Stimulated activated CD4-positive, alpha-beta T cell treated with anti-CD3 and anti-CD28 coated beads, Interleukin-15, amount 100 ng/mL, for 48 hours (primary cell): ENCODE data around the gene ARAF.
"Not testable (repeated sequence)": the region's sequence is repeated elsewhere in the genome, so short reads cannot be mapped to it uniquely, and the experiment has no call there.

Experiments
- DNase-seq, 2 donors: peaks; one replicate each; pipeline ENCODE4 v3.0.0-alpha.2; 2020; ENCODE audit warnings: low read depth in 2 of 2

Gene ARAF

GRCh38 chrX:47560934-47561658, at the start of gene ARAF:
Gene ARAF (plus strand): TSS chrX:47561205. CDS start chrX:47562968, 1,763 bp downstream.
- peak; percentile 92 to 94 for DNase-seq

GRCh38 chrX:47512383-47512782, 48.6 kb upstream of the ARAF start:
- DNase-seq = not testable (repeated sequence)

- not testable (repeated sequence) for DNase-seq
Measured at GRCh38 chrX:47513034-47513965, 47.7 kb upstream of the ARAF start.

- no peak for DNase-seq
Measured at GRCh38 chrX:47514533-47515235, 46.3 kb upstream of the ARAF start.

- no peak for DNase-seq
Measured at GRCh38 chrX:47515941-47516665, 44.9 kb upstream of the ARAF start.

- no peak for DNase-seq
Measured at GRCh38 chrX:47518144-47518543, 42.9 kb upstream of the ARAF start.

- peak; percentile 57 to 72 for DNase-seq
Measured at GRCh38 chrX:47523297-47523696, 37.7 kb upstream of the ARAF start.

GRCh38 chrX:47523713-47524166, 37.3 kb upstream of the ARAF start:
- DNase-seq = no peak

GRCh38 chrX:47529548-47529947, 31.5 kb upstream of the ARAF start:
- DNase-seq = no peak

GRCh38 chrX:47530049-47530448, 31.0 kb upstream of the ARAF start:
- no peak for DNase-seq

GRCh38 chrX:47539860-47540259, 21.1 kb upstream of the ARAF start:
- no peak for DNase-seq

GRCh38 chrX:47540754-47541538, 20.1 kb upstream of the ARAF start:
- no peak for DNase-seq

GRCh38 chrX:47543496-47543895, 17.5 kb upstream of the ARAF start:
- DNase-seq = no peak

- peak; percentile 74 to 81 for DNase-seq
Measured at GRCh38 chrX:47556045-47556623, 4.9 kb upstream of the ARAF start.

- no peak for DNase-seq
Measured at GRCh38 chrX:47558436-47558835, 2.6 kb upstream of the ARAF start.

- no peak for DNase-seq
Measured at GRCh38 chrX:47560179-47560933, 649 bp upstream of the ARAF start.

- no peak for DNase-seq
Measured at GRCh38 chrX:47561659-47562151, 700 bp downstream of the ARAF start.

GRCh38 chrX:47562615-47563243, 1.7 kb downstream of the ARAF start:
- no peak for DNase-seq

- DNase-seq = no peak
Measured at GRCh38 chrX:47563801-47564315, 2.9 kb downstream of the ARAF start.
